IPS-18c (cell line): ENCODE data around the gene DPP9.

Experiments used
- H3K4me3 ChIP-seq: 2 replicates; pipeline ENCODE4 v1.7.0; 2013; ENCODE audit warnings: low read depth, mild to moderate bottlenecking, low read length, moderate library complexity; ENCODE audit not compliant: insufficient read depth
- H3K9me3 ChIP-seq: one replicate; pipeline ENCODE4 v1.6.1; 2013; ENCODE audit warnings: mild to moderate bottlenecking, low read length, moderate library complexity; ENCODE audit not compliant: control insufficient read depth, insufficient read depth

Gene DPP9

GRCh38 chr19:4723595-4724514, at the start of gene DPP9:
TSS of gene DPP9 (minus strand) at chr19:4723842. CDS start at chr19:4719906, 3,936 bp downstream.
- Histone ChIP-seq H3K9me3 (no peaks in the 10 kb centered on the region), H3K4me3 (peak within 1 kb of the TSS; percentile 100)

GRCh38 chr19:4773047-4773640, 49.5 kb upstream of the DPP9 start:
- H3K4me3 ChIP-seq: no peak overlapping the region
- no peaks in the 10 kb centered on the region for H3K9me3 ChIP-seq

GRCh38 chr19:4772566-4772965, 48.9 kb upstream of the DPP9 start:
- no peak overlapping the region for H3K4me3 ChIP-seq
- no peaks in the 10 kb centered on the region for H3K9me3 ChIP-seq

GRCh38 chr19:4768934-4769777, 45.5 kb upstream of the DPP9 start:
- peak overlapping the region; percentile 12; the same call in 1 of the 2 replicates for H3K4me3 ChIP-seq
- no peaks in the 10 kb centered on the region for H3K9me3 ChIP-seq

- Histone ChIP-seq H3K9me3 (no peaks in the 10 kb centered on the region), H3K4me3 (no peak overlapping the region)
These were observed 40.7 kb upstream of the DPP9 start for GRCh38 chr19:4764393-4764660.

GRCh38 chr19:4763021-4763420, 39.4 kb upstream of the DPP9 start:
- no peak overlapping the region for H3K4me3 ChIP-seq
- H3K9me3 ChIP-seq: no peaks in the 10 kb centered on the region

- Histone ChIP-seq H3K4me3 (peak overlapping the region; percentile 38; the same call in 1 of the 2 replicates), H3K9me3 (no peaks in the 10 kb centered on the region)
These were observed 36.6 kb upstream of the DPP9 start for GRCh38 chr19:4760285-4760650.

- H3K4me3 ChIP-seq: peak overlapping the region; percentile 38
- no peaks in the 10 kb centered on the region for H3K9me3 ChIP-seq
These were observed 36.0 kb upstream of the DPP9 start for GRCh38 chr19:4759388-4760284.

GRCh38 chr19:4758659-4759058, 35.0 kb upstream of the DPP9 start:
- Histone ChIP-seq H3K9me3 (no peaks in the 10 kb centered on the region), H3K4me3 (no peak overlapping the region)

- no peak overlapping the region for H3K4me3 ChIP-seq
These were observed 34.4 kb upstream of the DPP9 start for GRCh38 chr19:4758082-4758481.

GRCh38 chr19:4755459-4755858, 31.8 kb upstream of the DPP9 start:
- Histone ChIP-seq H3K4me3 (no peak overlapping the region), H3K9me3 (no peaks in the 10 kb centered on the region)

More at GRCh38 chr19:4758082-4758481, 34.4 kb upstream of the DPP9 start:
- H3K9me3 ChIP-seq: no peaks in the 10 kb centered on the region

GRCh38 chr19:4754248-4754647, 30.6 kb upstream of the DPP9 start:
- Histone ChIP-seq H3K9me3 (no peaks in the 10 kb centered on the region), H3K4me3 (no peak overlapping the region)

GRCh38 chr19:4749870-4750590, 26.4 kb upstream of the DPP9 start:
- H3K4me3 ChIP-seq: no peak overlapping the region
- no peaks in the 10 kb centered on the region for H3K9me3 ChIP-seq

- H3K9me3 ChIP-seq: no peaks in the 10 kb centered on the region
- no peak overlapping the region for H3K4me3 ChIP-seq
These were observed 24.9 kb upstream of the DPP9 start for GRCh38 chr19:4748589-4748988.

GRCh38 chr19:4748185-4748584, 24.5 kb upstream of the DPP9 start:
- Histone ChIP-seq H3K4me3 (no peak overlapping the region), H3K9me3 (no peaks in the 10 kb centered on the region)

- no peak overlapping the region for H3K4me3 ChIP-seq
These were observed 22.3 kb upstream of the DPP9 start for GRCh38 chr19:4745986-4746385.

More at GRCh38 chr19:4745986-4746385, 22.3 kb upstream of the DPP9 start:
- no peaks in the 10 kb centered on the region for H3K9me3 ChIP-seq
